HG03097 (cell line): ENCODE data around the gene ZMIZ2.

Experiments
- ATAC-seq: cut with Tn5 transposase; IDR thresholded peaks from one replicate; pipeline ENCODE4 v1.9.1; 2021; ENCODE audit not compliant: unreplicated experiment, low FRiP score

Gene ZMIZ2

DNA sequence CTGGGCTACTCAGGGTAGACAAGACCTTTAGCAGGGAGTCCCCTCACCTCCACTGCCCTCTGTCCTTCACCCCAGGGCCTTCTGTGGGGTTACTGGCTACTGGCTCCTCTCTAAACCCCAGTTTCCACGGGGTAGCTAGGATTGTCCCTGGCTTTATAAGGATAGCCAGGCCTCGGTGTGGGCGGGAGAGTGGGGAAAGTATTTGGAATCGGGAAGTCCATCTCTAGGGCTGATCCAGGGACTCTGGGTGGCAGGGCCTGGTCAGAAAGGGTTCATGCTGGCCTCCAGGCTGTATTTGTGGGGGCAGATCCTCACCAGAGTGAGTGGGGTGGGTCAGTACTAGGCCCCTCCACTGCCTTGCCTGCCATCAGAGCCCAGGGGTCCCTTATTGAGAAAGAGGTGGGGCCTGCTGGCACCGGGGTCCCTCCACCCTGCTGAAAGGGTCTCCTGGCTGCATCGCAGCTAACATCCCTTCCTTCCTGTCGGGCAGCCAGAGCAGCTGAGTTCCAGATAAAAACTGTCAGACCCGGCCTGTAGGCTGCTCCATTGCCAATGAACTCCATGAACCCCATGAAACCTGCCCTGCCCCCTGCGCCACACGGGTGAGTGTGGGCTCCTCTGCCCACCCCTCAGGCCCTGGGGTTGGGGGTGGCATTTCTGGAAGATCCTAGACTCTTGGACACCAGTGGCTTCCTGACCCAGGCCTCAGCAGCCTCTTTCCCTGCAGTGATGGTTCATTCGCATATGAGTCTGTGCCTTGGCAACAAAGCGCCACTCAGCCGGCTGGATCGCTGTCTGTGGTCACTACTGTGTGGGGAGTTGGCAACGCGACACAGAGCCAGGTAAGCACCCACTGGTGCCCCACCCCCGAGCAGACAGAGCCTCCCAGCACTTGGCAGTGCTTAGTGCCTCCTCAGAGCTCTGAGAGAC lies 7.3 kb downstream of the ZMIZ2 start:
- no peak for ATAC-seq

DNA sequence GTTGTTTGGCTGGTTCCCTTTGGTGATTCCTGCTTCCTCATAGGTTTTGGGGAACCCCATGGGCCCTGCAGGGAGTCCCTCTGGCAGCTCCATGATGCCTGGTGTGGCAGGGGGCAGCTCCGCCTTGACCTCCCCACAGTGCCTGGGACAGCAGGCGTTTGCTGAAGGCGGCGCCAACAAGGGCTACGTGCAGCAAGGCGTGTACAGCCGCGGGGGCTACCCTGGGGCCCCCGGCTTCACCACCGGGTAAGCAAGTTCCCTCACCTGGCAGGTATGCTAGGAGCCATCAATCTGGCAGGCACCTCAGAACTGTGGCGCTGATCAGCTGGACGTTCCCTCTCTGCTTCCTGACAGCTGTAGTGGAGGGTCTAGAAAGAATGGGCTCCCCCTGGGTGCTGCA lies 8.3 kb downstream of the ZMIZ2 start:
- no peak for ATAC-seq

DNA sequence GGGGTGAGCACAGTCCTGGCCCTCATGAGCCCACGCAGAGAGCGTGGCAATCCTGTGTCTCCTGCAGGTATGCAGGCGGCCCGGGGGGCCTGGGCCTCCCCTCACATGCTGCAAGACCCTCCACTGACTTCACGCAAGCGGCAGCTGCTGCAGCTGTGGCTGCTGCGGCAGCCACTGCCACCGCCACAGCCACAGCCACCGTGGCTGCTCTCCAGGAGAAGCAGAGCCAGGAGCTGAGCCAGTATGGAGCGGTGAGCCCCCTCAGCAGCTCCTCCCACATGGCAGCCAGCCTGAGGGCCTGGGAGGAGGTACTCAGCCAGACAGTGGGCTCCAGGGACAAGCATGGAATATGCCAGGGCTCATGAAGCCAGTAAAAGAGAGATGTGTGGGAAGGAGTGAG lies 8.7 kb downstream of the ZMIZ2 start:
- no peak for ATAC-seq

DNA sequence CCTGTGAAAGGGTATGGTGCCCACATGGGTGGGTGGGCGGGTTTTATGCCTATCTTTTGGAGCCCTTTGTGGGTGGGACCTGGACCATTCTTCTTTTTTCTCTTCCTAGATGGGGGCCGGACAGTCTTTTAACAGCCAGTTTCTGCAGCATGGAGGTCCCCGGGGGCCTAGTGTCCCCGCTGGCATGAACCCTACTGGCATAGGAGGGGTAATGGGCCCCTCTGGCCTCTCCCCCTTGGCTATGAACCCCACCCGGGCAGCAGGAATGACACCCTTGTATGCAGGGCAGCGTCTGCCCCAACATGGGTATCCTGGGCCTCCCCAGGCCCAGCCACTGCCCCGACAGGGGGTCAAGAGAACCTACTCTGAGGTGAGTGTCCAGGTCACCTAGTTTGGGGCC lies 9.1 kb downstream of the ZMIZ2 start:
- no peak for ATAC-seq

GRCh38 chr7:44759246-44759645 lies 10.6 kb downstream of the ZMIZ2 start:
- ATAC-seq, result no peak

DNA sequence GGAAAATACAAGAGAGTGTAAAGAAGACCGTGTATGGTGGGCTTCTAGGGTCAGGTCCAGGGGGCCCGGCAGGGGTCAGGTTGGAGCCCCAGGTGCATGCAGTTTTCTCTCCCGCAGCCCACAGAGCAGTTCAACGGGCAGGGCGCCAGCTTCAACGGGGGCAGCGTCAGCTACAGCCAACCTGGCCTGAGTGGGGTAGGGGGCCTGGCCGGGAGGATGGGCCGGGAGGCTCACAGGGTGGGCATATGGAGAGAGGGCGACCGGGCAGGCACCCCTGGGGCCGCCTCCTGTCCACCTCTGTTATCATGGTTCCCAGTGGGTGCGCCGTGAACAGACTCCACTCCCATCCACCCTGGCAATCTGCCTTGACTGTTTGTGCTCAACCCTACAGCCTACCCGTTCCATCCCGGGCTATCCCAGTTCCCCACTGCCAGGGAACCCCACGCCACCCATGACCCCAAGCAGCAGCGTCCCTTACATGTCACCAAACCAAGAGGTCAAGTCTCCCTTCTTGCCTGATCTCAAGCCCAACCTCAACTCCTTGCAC lies 11.5 kb downstream of the ZMIZ2 start:
- no peak for ATAC-seq

DNA sequence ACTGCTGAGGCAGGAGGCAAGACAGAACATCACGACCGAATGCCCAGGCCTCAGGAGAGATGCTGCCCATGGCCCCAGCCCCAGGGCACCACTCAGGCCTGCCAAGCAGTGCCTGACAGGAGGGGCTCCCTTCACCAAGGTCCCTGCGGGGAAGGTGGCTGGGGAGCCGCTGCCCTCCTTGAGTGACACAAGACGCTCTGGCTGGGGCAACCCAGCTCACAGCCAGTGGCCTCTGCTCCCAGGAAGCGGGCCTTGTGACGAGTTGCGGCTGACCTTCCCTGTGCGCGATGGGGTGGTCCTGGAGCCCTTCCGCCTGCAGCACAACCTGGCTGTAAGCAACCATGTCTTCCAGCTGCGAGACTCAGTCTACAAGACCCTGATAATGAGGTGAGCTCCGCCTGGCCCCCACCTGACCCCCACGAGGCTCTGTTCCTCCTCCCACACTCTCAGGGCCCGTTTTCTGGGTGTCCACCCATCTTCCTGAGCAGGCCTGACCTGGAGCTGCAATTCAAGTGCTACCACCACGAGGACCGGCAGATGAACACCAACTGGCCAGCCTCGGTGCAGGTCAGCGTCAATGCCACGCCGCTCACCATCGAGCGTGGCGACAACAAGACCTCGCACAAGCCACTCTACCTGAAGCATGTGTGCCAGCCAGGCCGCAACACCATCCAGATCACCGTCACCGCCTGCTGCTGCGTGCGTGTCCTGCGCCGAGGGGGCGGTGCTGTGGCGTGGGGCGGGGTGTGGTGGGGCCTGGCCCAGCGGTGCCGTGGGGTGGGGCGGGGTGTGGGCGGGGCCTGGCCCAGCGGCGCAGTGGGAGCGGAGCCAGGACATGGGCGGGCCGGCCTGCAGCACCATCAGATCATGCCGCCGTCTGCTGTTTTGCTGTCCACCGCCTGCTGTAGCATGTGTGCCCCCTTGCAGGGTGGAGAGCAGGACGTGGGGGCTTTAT lies 12.8 kb downstream of the ZMIZ2 start:
- no peak for ATAC-seq

GRCh38 chr7:44762300-44762699 lies 13.7 kb downstream of the ZMIZ2 start:
- no peak for ATAC-seq

GRCh38 chr7:44762726-44763522 lies 14.3 kb downstream of the ZMIZ2 start:
- no peak for ATAC-seq

- no peak for ATAC-seq
Observed at GRCh38 chr7:44764081-44764480, 15.4 kb downstream of the ZMIZ2 start.

- ATAC-seq, result no peak
Observed at GRCh38 chr7:44764665-44765578, 16.3 kb downstream of the ZMIZ2 start.

- ATAC-seq, result no peak
Observed at GRCh38 chr7:44765579-44766415, 17.1 kb downstream of the ZMIZ2 start.

GRCh38 chr7:44766416-44766801 lies 17.8 kb downstream of the ZMIZ2 start:
- ATAC-seq, result no peak

- no peak for ATAC-seq
Observed at GRCh38 chr7:44767134-44767911, 18.7 kb downstream of the ZMIZ2 start.

GRCh38 chr7:44767912-44768627 lies 19.4 kb downstream of the ZMIZ2 start:
- no peak for ATAC-seq

DNA sequence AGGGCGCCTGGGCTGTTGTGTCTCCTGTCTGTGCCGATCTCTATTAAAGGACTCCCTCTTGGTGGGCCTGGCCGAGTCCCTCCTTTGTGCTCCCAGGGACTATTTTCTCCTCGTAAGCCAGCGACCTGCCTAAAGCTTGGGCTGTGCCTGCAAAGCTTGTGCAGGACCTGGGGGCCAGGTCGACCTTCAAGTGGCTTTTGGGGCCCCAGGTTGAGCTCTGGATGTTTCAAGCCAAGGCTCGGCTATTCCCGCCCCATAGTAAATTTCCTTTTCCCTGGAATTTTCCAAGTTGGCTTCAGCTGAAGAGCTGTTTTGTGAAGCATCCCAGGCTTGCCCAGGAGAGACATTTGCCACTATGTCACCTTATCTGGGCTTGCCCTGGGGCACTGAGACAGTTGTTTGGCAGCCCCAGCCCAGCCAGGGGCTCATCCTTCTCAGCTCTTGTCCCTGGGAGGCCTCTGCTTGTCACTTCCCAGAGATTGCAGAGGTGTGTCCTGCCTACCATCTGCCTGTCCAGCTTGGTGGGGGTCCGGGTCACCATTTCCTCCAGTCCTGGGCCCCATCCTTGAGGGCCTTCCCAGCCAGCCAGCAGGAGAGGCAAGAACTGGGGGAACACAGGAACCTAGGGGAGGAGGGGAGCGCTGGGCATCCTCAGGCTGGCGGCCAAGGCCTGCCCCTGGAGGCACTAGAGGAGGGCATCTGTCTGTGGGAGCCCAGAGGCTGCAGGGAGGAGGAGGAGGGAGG lies 20.2 kb downstream of the ZMIZ2 start:
- ATAC-seq, result no peak
